HepG2 (cell line): Measurements from ENCODE around the gene CERS6. TPM values are rescaled to one million over a fixed set of nuclear protein-coding genes. Genes with fewer than 3 reads are reported as not detected.
A peak's percentile ranks its signal among the peaks of the same experiment; 100 is the strongest.

Experiments used
- CHCHD3 ChIP-seq: sonication (generic); formaldehyde crosslinking; IDR thresholded peaks from 2 replicates; pipeline ENCODE4 v1.8.0; 2022; ENCODE audit warnings: mild to moderate bottlenecking, missing genetic modification reagents, moderate library complexity
- HOXA9 ChIP-seq: sonication (generic); formaldehyde crosslinking; IDR thresholded peaks from 2 replicates; pipeline ENCODE4 v1.8.1; 2022; ENCODE audit warnings: missing genetic modification reagents, mild to moderate bottlenecking, moderate library complexity, borderline replicate concordance
- KAT7 ChIP-seq: IDR thresholded peaks from 2 replicates; pipeline ENCODE4 v1.6.1; 2018; ENCODE audit warnings: borderline replicate concordance, missing compliant biosample characterization
- KDM5A ChIP-seq: fragments of 200-600 bp; sonication (generic); IDR thresholded peaks from 2 replicates; pipeline ENCODE4 v1.7.0; 2018; ENCODE audit warnings: antibody characterized with exemption, mild to moderate bottlenecking, low read length, borderline replicate concordance
- KLF15 ChIP-seq: sonication (generic); formaldehyde crosslinking; IDR thresholded peaks from 2 replicates; pipeline ENCODE4 v1.8.1; 2023; ENCODE audit warnings: borderline replicate concordance, mild to moderate bottlenecking, inconsistent platforms, missing genetic modification reagents, mixed read lengths
- NFKBIZ ChIP-seq: IDR thresholded peaks from 2 replicates; pipeline ENCODE4 v1.6.1; 2018; ENCODE audit warnings: missing genetic modification reagents, missing compliant biosample characterization
- ZFP36L2 ChIP-seq: sonication (generic); formaldehyde crosslinking; IDR thresholded peaks from 2 replicates; pipeline ENCODE4 v1.4.0; 2020; ENCODE audit warnings: missing genetic modification reagents
- ZNF326 ChIP-seq: sonication (generic); formaldehyde crosslinking; IDR thresholded peaks from 2 replicates; pipeline ENCODE4 v1.4.0; 2020; ENCODE audit warnings: missing genetic modification reagents, borderline replicate concordance
- ZNF660 ChIP-seq: sonication (generic); formaldehyde crosslinking; IDR thresholded peaks from 2 replicates; pipeline ENCODE4 v1.5.1; 2020; ENCODE audit warnings: mild to moderate bottlenecking, low read depth, missing genetic modification reagents, borderline replicate concordance
- ZNF7 ChIP-seq: IDR thresholded peaks from 2 replicates; pipeline ENCODE4 v1.6.1; 2016; ENCODE audit warnings: missing biosample characterization, missing genetic modification reagents
- ZNF790 ChIP-seq: sonication (generic); formaldehyde crosslinking; IDR thresholded peaks from 2 replicates; pipeline ENCODE4 v1.8.0; 2022; ENCODE audit warnings: missing genetic modification reagents, mild to moderate bottlenecking, borderline replicate concordance
- polyA plus RNA-seq, 8 experiments: library from polyadenylated mRNA; depleted of rRNA in 3 of 8; stranded (reverse) in 7 of 8; unstranded in 1 of 8; fragments of >200 nt; fragmentation: Illumina TruSeq in 4 of 8; extraction: Trizol in 4 of 8; gene quantifications; 2 replicates each; pipeline versions ENCODE4 v1.2.1 to v1.2.3, GENCODE V29; 2011 to 2016; ENCODE audit warnings: low read depth in 4 of 8, missing spikeins in 1 of 8, mixed read lengths in 1 of 8; ENCODE audit not compliant: insufficient read depth in 1 of 8
- total RNA-seq, 5 experiments: library from RNA; depleted of rRNA; stranded (reverse); fragments of >200 nt; fragmentation: Illumina TruSeq; extraction: Trizol; gene quantifications; 2 replicates each; pipeline ENCODE4 v1.2.3, GENCODE V29; 2016; ENCODE audit warnings: low read depth in 1 of 5
- TF ChIP-seq, protein P1 (sequence below): sonication (generic); formaldehyde crosslinking; IDR thresholded peaks from 2 replicates; pipeline ENCODE4 v1.8.0; 2022; ENCODE audit warnings: mild to moderate bottlenecking, missing genetic modification reagents, moderate library complexity
- TF ChIP-seq, protein P2 (sequence below): sonication (generic); formaldehyde crosslinking; IDR thresholded peaks from 2 replicates; pipeline ENCODE4 v1.8.0; 2022; ENCODE audit warnings: missing genetic modification reagents, low read depth, mild to moderate bottlenecking, borderline replicate concordance
- TF ChIP-seq, protein P3 (sequence below): sonication (generic); formaldehyde crosslinking; IDR thresholded peaks from 2 replicates; pipeline ENCODE4 v1.4.0; 2020; ENCODE audit warnings: missing genetic modification reagents
- TF ChIP-seq, protein P4 (sequence below): sonication (generic); formaldehyde crosslinking; IDR thresholded peaks from 2 replicates; pipeline ENCODE4 v1.8.0; 2022; ENCODE audit warnings: missing genetic modification reagents, mild to moderate bottlenecking, borderline replicate concordance
- TF ChIP-seq, protein P5 (sequence below): sonication (generic); formaldehyde crosslinking; IDR thresholded peaks from 2 replicates; pipeline ENCODE4 v1.8.0; 2022; ENCODE audit warnings: mild to moderate bottlenecking, missing genetic modification reagents, moderate library complexity
- TF ChIP-seq, protein P6 (sequence below): IDR thresholded peaks from 2 replicates; pipeline ENCODE4 v1.4.0; 2020; ENCODE audit warnings: mild to moderate bottlenecking, missing genetic modification reagents

The CERS6 gene
- total and polyA plus RNA-seq, 2 of the 13 experiments (the other 11 are each of a cell fraction or from before 2014, with no cell fraction given), result 10.1 to 20.3 TPM

DNA sequence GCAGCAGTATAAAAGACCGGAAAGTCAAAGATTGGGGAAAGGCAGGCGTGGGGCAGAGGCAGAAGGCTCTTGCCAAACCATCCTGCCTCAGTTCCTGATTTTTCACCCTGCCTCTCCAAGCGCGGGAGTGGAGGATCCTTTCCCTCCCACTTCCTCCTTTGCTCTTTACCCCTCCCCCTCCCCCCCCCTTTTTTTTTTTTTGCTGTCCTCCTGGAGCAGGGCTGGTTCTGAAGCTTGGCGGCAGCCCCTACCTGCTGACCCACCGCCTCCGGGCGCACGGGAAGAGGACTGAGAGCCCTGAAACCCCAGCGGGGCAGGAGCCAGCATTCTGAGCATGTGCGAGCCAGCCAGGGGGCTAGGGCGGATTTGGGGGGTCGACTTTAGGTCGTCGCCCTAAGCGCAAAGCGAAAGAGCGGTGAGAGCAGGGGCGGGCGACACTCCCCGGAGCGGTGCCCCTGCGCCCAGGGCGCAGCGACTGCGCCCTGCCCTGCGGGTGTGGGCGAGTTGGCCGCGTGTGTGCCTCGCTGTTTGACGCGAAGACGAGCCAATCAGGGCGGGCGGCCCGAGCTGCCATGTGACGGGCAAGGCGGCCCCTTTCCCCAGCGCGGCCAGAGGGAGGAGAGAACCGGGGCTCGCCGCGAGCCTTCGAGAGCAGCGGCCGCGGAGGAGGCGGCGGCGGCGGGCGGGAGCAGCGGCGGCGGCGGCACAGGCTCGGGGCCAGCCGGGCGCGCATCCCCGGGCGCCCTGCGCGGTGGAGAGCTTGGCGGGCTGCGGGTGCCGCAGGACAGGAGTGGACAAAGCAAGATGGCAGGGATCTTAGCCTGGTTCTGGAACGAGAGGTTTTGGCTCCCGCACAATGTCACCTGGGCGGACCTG, at the start of gene CERS6 (continued):
- TF ChIP-seq, protein P1, sequence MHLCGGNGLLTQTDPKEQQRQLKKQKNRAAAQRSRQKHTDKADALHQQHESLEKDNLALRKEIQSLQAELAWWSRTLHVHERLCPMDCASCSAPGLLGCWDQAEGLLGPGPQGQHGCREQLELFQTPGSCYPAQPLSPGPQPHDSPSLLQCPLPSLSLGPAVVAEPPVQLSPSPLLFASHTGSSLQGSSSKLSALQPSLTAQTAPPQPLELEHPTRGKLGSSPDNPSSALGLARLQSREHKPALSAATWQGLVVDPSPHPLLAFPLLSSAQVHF (CRISPR knock-in tag), result peak; percentile 98; the same call in 1 of the 2 replicates
- peak; percentile 94 for TF ChIP-seq ZFP36L2 (CRISPR knock-in tag)
- peak; percentile 99 for TF ChIP-seq ZNF790 (CRISPR knock-in tag)
- TF ChIP-seq KLF15 (CRISPR knock-in tag), result peak; percentile 94
- peak; percentile 56; the same call in 1 of the 2 replicates for TF ChIP-seq ZNF7 (CRISPR knock-in tag)
- peak; percentile 99 for TF ChIP-seq CHCHD3
- TF ChIP-seq, protein P2, sequence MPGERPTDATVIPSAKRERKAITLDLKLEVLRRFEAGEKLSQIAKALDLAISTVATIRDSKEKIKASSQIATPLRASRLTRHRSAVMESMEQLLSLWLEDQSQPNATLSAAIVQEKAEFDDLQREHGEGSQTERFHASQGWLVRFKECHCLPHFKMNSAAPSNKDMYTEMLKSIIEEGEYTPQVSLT, result peak; percentile 82; the same call in 1 of the 2 replicates
- TF ChIP-seq, protein P3, sequence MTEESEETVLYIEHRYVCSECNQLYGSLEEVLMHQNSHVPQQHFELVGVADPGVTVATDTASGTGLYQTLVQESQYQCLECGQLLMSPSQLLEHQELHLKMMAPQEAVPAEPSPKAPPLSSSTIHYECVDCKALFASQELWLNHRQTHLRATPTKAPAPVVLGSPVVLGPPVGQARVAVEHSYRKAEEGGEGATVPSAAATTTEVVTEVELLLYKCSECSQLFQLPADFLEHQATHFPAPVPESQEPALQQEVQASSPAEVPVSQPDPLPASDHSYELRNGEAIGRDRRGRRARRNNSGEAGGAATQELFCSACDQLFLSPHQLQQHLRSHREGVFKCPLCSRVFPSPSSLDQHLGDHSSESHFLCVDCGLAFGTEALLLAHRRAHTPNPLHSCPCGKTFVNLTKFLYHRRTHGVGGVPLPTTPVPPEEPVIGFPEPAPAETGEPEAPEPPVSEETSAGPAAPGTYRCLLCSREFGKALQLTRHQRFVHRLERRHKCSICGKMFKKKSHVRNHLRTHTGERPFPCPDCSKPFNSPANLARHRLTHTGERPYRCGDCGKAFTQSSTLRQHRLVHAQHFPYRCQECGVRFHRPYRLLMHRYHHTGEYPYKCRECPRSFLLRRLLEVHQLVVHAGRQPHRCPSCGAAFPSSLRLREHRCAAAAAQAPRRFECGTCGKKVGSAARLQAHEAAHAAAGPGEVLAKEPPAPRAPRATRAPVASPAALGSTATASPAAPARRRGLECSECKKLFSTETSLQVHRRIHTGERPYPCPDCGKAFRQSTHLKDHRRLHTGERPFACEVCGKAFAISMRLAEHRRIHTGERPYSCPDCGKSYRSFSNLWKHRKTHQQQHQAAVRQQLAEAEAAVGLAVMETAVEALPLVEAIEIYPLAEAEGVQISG, result peak; percentile 91
- no peak for TF ChIP-seq KDM5A
- TF ChIP-seq KAT7 (CRISPR knock-in tag), result no peak; the same call in 1 of the 2 replicates
- TF ChIP-seq ZNF660 (CRISPR knock-in tag), result no peak
- TF ChIP-seq, protein P4, sequence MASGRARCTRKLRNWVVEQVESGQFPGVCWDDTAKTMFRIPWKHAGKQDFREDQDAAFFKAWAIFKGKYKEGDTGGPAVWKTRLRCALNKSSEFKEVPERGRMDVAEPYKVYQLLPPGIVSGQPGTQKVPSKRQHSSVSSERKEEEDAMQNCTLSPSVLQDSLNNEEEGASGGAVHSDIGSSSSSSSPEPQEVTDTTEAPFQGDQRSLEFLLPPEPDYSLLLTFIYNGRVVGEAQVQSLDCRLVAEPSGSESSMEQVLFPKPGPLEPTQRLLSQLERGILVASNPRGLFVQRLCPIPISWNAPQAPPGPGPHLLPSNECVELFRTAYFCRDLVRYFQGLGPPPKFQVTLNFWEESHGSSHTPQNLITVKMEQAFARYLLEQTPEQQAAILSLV (CRISPR knock-in tag), result peak; percentile 99
- TF ChIP-seq, protein P5, sequence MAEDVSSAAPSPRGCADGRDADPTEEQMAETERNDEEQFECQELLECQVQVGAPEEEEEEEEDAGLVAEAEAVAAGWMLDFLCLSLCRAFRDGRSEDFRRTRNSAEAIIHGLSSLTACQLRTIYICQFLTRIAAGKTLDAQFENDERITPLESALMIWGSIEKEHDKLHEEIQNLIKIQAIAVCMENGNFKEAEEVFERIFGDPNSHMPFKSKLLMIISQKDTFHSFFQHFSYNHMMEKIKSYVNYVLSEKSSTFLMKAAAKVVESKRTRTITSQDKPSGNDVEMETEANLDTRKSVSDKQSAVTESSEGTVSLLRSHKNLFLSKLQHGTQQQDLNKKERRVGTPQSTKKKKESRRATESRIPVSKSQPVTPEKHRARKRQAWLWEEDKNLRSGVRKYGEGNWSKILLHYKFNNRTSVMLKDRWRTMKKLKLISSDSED (CRISPR knock-in tag), result peak; percentile 94
- TF ChIP-seq, protein P6, sequence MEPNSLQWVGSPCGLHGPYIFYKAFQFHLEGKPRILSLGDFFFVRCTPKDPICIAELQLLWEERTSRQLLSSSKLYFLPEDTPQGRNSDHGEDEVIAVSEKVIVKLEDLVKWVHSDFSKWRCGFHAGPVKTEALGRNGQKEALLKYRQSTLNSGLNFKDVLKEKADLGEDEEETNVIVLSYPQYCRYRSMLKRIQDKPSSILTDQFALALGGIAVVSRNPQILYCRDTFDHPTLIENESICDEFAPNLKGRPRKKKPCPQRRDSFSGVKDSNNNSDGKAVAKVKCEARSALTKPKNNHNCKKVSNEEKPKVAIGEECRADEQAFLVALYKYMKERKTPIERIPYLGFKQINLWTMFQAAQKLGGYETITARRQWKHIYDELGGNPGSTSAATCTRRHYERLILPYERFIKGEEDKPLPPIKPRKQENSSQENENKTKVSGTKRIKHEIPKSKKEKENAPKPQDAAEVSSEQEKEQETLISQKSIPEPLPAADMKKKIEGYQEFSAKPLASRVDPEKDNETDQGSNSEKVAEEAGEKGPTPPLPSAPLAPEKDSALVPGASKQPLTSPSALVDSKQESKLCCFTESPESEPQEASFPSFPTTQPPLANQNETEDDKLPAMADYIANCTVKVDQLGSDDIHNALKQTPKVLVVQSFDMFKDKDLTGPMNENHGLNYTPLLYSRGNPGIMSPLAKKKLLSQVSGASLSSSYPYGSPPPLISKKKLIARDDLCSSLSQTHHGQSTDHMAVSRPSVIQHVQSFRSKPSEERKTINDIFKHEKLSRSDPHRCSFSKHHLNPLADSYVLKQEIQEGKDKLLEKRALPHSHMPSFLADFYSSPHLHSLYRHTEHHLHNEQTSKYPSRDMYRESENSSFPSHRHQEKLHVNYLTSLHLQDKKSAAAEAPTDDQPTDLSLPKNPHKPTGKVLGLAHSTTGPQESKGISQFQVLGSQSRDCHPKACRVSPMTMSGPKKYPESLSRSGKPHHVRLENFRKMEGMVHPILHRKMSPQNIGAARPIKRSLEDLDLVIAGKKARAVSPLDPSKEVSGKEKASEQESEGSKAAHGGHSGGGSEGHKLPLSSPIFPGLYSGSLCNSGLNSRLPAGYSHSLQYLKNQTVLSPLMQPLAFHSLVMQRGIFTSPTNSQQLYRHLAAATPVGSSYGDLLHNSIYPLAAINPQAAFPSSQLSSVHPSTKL (CRISPR knock-in tag), result peak; percentile 85
- TF ChIP-seq HOXA9 (CRISPR knock-in tag), result peak; percentile 89
- 0 out of 2 replicates have a peak, but pooled peaks have one; percentile 71 for TF ChIP-seq NFKBIZ
- no peak for TF ChIP-seq ZNF326 (CRISPR knock-in tag)
